A673 (cell line): ENCODE data around the gene COMT.

Experiments
- EZH2 ChIP-seq: fragments of 200-600 bp; sonication (generic); IDR thresholded peaks from 2 replicates; pipeline ENCODE4 v1.6.1; 2017; ENCODE audit warnings: borderline replicate concordance, low read depth, mild to moderate bottlenecking, mixed read lengths, antibody characterized with exemption, low read length; ENCODE audit not compliant: poor library complexity, severe bottlenecking
- TF ChIP-seq, protein P1 (sequence below): fragments of 300-800, 200-600 bp; sonication (generic); conservative IDR thresholded peaks from 2 replicates; pipeline ENCODE4 v1.5.1; 2017; ENCODE audit warnings: low read depth, mild to moderate bottlenecking, antibody characterized with exemption, low read length, moderate library complexity, mixed read lengths

DNA sequence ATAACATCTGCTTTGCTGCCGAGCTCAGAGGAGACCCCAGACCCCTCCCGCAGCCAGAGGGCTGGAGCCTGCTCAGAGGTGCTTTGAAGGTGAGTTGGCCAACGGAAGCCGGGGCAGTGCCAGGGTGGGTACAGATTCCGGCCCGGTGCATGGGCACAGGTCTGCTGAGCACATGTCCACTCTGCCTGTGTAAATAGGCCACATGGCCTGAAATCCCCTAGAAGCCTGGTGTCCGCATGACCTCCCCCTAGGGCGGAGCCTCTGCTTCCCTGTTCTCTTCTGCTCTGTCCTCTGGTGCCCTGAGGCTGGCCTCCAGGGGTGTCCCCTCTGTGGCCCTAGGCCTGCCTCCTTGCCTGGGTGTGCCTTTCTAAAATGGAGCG, 19.6 kb downstream of the COMT start:
- TF ChIP-seq, protein P1, sequence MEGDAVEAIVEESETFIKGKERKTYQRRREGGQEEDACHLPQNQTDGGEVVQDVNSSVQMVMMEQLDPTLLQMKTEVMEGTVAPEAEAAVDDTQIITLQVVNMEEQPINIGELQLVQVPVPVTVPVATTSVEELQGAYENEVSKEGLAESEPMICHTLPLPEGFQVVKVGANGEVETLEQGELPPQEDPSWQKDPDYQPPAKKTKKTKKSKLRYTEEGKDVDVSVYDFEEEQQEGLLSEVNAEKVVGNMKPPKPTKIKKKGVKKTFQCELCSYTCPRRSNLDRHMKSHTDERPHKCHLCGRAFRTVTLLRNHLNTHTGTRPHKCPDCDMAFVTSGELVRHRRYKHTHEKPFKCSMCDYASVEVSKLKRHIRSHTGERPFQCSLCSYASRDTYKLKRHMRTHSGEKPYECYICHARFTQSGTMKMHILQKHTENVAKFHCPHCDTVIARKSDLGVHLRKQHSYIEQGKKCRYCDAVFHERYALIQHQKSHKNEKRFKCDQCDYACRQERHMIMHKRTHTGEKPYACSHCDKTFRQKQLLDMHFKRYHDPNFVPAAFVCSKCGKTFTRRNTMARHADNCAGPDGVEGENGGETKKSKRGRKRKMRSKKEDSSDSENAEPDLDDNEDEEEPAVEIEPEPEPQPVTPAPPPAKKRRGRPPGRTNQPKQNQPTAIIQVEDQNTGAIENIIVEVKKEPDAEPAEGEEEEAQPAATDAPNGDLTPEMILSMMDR, result no peak
- TF ChIP-seq EZH2, result no peak
